H9 (cell line): Measurements from ENCODE around the gene CHPT1. TPM values are rescaled to one million over a fixed set of nuclear protein-coding genes. Genes with fewer than 3 reads are reported as not detected.

Experiments
- DNase-seq: peaks from one replicate; pipeline ENCODE4 v3.0.0-alpha.2; 2017
- H2AFZ ChIP-seq: one replicate; pipeline ENCODE4 v1.6.1; 2013; ENCODE audit warnings: mild to moderate bottlenecking, low read length, control low read depth, moderate library complexity
- H2AK5ac ChIP-seq: 2 replicates; pipeline ENCODE4 v1.6.1; 2013; ENCODE audit warnings: low read length, control low read depth, mixed read lengths; ENCODE audit not compliant: insufficient read length
- H2BK120ac ChIP-seq: one replicate; pipeline ENCODE4 v1.6.1; 2013; ENCODE audit warnings: low read depth, mild to moderate bottlenecking, low read length, control low read depth, inconsistent platforms; ENCODE audit not compliant: poor library complexity, severe bottlenecking
- H2BK12ac ChIP-seq: 2 replicates; pipeline ENCODE4 v1.6.1; 2013; ENCODE audit warnings: low read length, control low read depth, mixed read lengths, low read depth; ENCODE audit not compliant: insufficient read length
- H2BK15ac ChIP-seq: 2 replicates; pipeline ENCODE4 v1.6.1; 2013; ENCODE audit warnings: low read depth, low read length, control low read depth
- H2BK20ac ChIP-seq: one replicate; pipeline ENCODE4 v1.6.1; 2013; ENCODE audit warnings: low read depth, mild to moderate bottlenecking, low read length, control low read depth, inconsistent platforms; ENCODE audit not compliant: poor library complexity, severe bottlenecking
- H2BK5ac ChIP-seq: 2 replicates; pipeline ENCODE4 v1.6.1; 2013; ENCODE audit warnings: low read length, control low read depth, mixed read lengths; ENCODE audit not compliant: insufficient read length
- H3K14ac ChIP-seq: 2 replicates; pipeline ENCODE4 v1.6.1; 2013; ENCODE audit warnings: low read length, control low read depth; ENCODE audit not compliant: insufficient read depth
- H3K18ac ChIP-seq: 2 replicates; pipeline ENCODE4 v1.6.1; 2013; ENCODE audit warnings: low read depth, mild to moderate bottlenecking, mixed read lengths, low read length, control low read depth; ENCODE audit not compliant: insufficient read length
- H3K23ac ChIP-seq: 2 replicates; pipeline ENCODE4 v1.6.1; 2013; ENCODE audit warnings: low read length, control low read depth, mixed read lengths, low read depth; ENCODE audit not compliant: insufficient read length
- H3K23me2 ChIP-seq: 2 replicates; pipeline ENCODE4 v1.6.1; 2013; ENCODE audit warnings: low read depth, mild to moderate bottlenecking, mixed read lengths, low read length, control low read depth; ENCODE audit not compliant: insufficient read length, poor library complexity, severe bottlenecking
- H3K27ac ChIP-seq: 2 replicates; pipeline ENCODE4 v1.5.1; 2013; ENCODE audit warnings: low read length, control low read depth, mixed read lengths, low read depth; ENCODE audit not compliant: insufficient read length
- H3K27me3 ChIP-seq: 2 replicates; pipeline ENCODE4 v1.6.1; 2013; ENCODE audit warnings: low read length, control low read depth, inconsistent platforms; ENCODE audit not compliant: insufficient read depth
- H3K4ac ChIP-seq: 2 replicates; pipeline ENCODE4 v1.6.1; 2013; ENCODE audit warnings: low read depth, mild to moderate bottlenecking, control low read depth, inconsistent platforms, low read length, moderate library complexity
- H3K4me1 ChIP-seq: 2 replicates; pipeline ENCODE4 v1.6.1; 2013; ENCODE audit warnings: low read length, control low read depth, inconsistent platforms; ENCODE audit not compliant: insufficient read depth
- H3K4me2 ChIP-seq: 2 replicates; pipeline ENCODE4 v1.6.1; 2013; ENCODE audit warnings: low read length, control low read depth, mixed read lengths; ENCODE audit not compliant: insufficient read length, insufficient read depth
- H3K56ac ChIP-seq: 2 replicates; pipeline ENCODE4 v1.6.1; 2013; ENCODE audit warnings: low read depth, mild to moderate bottlenecking, mixed read lengths, low read length, control low read depth; ENCODE audit not compliant: insufficient read length
- H3K79me1 ChIP-seq: 2 replicates; pipeline ENCODE4 v1.6.1; 2013; ENCODE audit warnings: low read depth, mild to moderate bottlenecking, moderate library complexity, low read length, control low read depth, inconsistent platforms; ENCODE audit not compliant: insufficient read depth, poor library complexity, severe bottlenecking
- H3K79me2 ChIP-seq: 2 replicates; pipeline ENCODE4 v1.6.1; 2013; ENCODE audit warnings: low read length, control low read depth, inconsistent platforms; ENCODE audit not compliant: insufficient read depth
- H3K9ac ChIP-seq: 2 replicates; pipeline ENCODE4 v1.6.1; 2013; ENCODE audit warnings: low read length, control low read depth, mixed read lengths; ENCODE audit not compliant: insufficient read length; ENCODE audit errors: extremely low read depth
- H3K9me3 ChIP-seq: one replicate; pipeline ENCODE4 v1.6.1; 2013; ENCODE audit warnings: low read depth, low read length, inconsistent platforms; ENCODE audit not compliant: control insufficient read depth
- H3T11ph ChIP-seq: one replicate; pipeline ENCODE4 v1.6.1; 2013; ENCODE audit warnings: mild to moderate bottlenecking, low read length, control low read depth, inconsistent platforms
- H4K20me1 ChIP-seq: one replicate; pipeline ENCODE4 v1.6.1; 2013; ENCODE audit not compliant: control insufficient read depth, insufficient read length, insufficient read depth
- H4K5ac ChIP-seq: 2 replicates; pipeline ENCODE4 v1.6.1; 2013; ENCODE audit warnings: low read depth, mild to moderate bottlenecking, mixed read lengths, low read length, control low read depth; ENCODE audit not compliant: insufficient read length
- H4K8ac ChIP-seq: replicated peaks from 2 replicates; pipeline ENCODE4 v1.6.1; 2013; ENCODE audit warnings: low read length, control low read depth, mixed read lengths, low read depth; ENCODE audit not compliant: insufficient read length
- H4K91ac ChIP-seq: 2 replicates; pipeline ENCODE4 v1.6.1; 2013; ENCODE audit warnings: low read depth, mild to moderate bottlenecking, moderate library complexity, mixed read lengths, low read length, control low read depth; ENCODE audit not compliant: insufficient read length
- H3K27ac Mint-ChIP-seq, 3 experiments: 2 replicates in 2 of 3; 3 replicates in 1 of 3; pipeline ENCODE4 v1.8.0; 2020 to 2021; ENCODE audit warnings: mixed read lengths in 3 of 3, mild to moderate bottlenecking in 1 of 3, moderate library complexity in 1 of 3
- H3K27me3 Mint-ChIP-seq: 2 replicates; pipeline ENCODE4 v1.8.0; 2021; ENCODE audit warnings: low read depth, mild to moderate bottlenecking, moderate library complexity, mixed read lengths
- H3K36me3 Mint-ChIP-seq, 3 experiments: 2 replicates in 2 of 3; 3 replicates in 1 of 3; pipeline ENCODE4 v1.8.0; 2020 to 2021; ENCODE audit warnings: low read depth in 3 of 3, mixed read lengths in 3 of 3; ENCODE audit not compliant: insufficient read depth in 1 of 3
- H3K4me1 Mint-ChIP-seq, 2 experiments: 2 replicates each; pipeline ENCODE4 v1.8.0; 2020; ENCODE audit warnings: mixed read lengths in 2 of 2
- H3K4me3 Mint-ChIP-seq, 2 experiments: 2 replicates in 1 of 2; 3 replicates in 1 of 2; pipeline ENCODE4 v1.8.0; 2020 to 2021; ENCODE audit warnings: mild to moderate bottlenecking in 2 of 2, mixed read lengths in 2 of 2, moderate library complexity in 1 of 2
- H3K9me3 Mint-ChIP-seq, 2 experiments: 2 replicates in 1 of 2; 3 replicates in 1 of 2; pipeline ENCODE4 v1.8.0; 2020; ENCODE audit warnings: mild to moderate bottlenecking in 2 of 2, mixed read lengths in 2 of 2, moderate library complexity in 1 of 2
- CTCF ChIP-seq: fragments of 200-600 bp; sonication (generic); conservative IDR thresholded peaks from 3 replicates; pipeline ENCODE4 v1.8.0; 2021; ENCODE audit warnings: antibody characterized with exemption, mild to moderate bottlenecking
- WGBS: extraction: QIAGEN DNeasy Blood & Tissue Kit; methylation state at CpG from one replicate; pipeline ENCODE4 v1.1.7; 2013; ENCODE audit warnings: missing lambda C conversion rate, low lambda C conversion rate, mixed read lengths; ENCODE audit not compliant: insufficient read length; ENCODE audit errors: extremely low coverage; 5-methylcytosine and 5-hydroxymethylcytosine counted together
- total RNA-seq: library from RNA; stranded (reverse); gene quantifications from 2 replicates; pipeline ENCODE4 v1.2.1, GENCODE V29; 2021

Gene CHPT1
- total RNA-seq, 1 experiment from 2014 or later: 17.1 TPM

DNA sequence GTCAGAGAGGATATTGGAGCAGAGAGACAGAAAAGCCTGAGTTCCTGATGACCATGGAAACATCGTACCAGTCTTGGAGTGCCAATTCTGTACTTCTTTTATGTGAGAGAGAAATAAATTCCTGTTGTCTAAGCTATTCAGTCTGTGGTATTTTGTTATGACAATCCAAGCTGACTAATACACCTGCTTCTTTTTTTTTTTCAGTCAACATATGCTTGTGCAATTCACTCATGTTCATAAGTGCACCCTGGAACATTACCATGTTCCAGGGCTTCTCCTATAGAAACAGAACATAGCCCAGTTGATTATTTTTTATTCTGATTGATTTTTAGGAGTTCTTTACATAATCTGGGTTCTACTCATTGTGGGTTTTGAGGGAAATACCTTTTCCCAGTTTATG, 1.7 kb upstream of the CHPT1 start:
- no peak overlapping the region for H3K4me3 Mint-ChIP-seq

More for the DNA sequence above, 1.7 kb upstream of the CHPT1 start:
- peaks cover 25% of the 10 kb centered on the region for H3K27me3 Mint-ChIP-seq
- Histone ChIP-seq H3K27ac (no peak overlapping the region), H4K91ac (no peak overlapping the region), H3K4me2 (no peak overlapping the region), H2BK15ac (no peak overlapping the region), H3K9me3 (no peaks in the 10 kb centered on the region), H2AK5ac (no peak overlapping the region), H2BK120ac (no peak overlapping the region), H3K14ac (no peak overlapping the region), H3K4me1 (peaks cover 3% of the 10 kb centered on the region; the same call in 1 of the 2 replicates), H2BK5ac (no peak overlapping the region), H3K18ac (no peak overlapping the region), H4K5ac (no peak overlapping the region), H4K20me1 (no peaks in the 10 kb centered on the region), H2BK20ac (no peak overlapping the region), H3K4ac (no peak overlapping the region), H3K9ac (no peak overlapping the region), H3K23ac (no peak overlapping the region), H3T11ph (no peak overlapping the region), H3K79me2 (no peaks in the 10 kb centered on the region), H2AFZ (no peak overlapping the region), H2BK12ac (no peak overlapping the region), H4K8ac (no peak overlapping the region), H3K23me2 (peaks cover 13% of the 10 kb centered on the region), H3K27me3 (peaks cover 8% of the 10 kb centered on the region; the same call in 1 of the 2 replicates), H3K79me1 (no peaks in the 10 kb centered on the region), H3K56ac (no peak overlapping the region)
- TF ChIP-seq CTCF: no peak
- H3K9me3 Mint-ChIP-seq: no peaks in the 10 kb centered on the region
- WGBS: no CpG with 5 or more reads among the region's 1 CpG
- no peak for DNase-seq
- peaks cover 18 to 23% of the 10 kb centered on the region in 2 experiments for H3K4me1 Mint-ChIP-seq
- H3K27ac Mint-ChIP-seq: no peak overlapping the region
- peaks cover 0 to 2% (median 0%) of the 10 kb centered on the region in 3 experiments; a peak in 2 of 7 replicates for H3K36me3 Mint-ChIP-seq
